ENCODE results near the gene NDUFAF5. TPM values are rescaled to one million over a fixed set of nuclear protein-coding genes. Genes with fewer than 3 reads are reported as not detected.
"Not testable (repeated sequence)": the region's sequence is repeated elsewhere in the genome, so short reads cannot be mapped to it uniquely, and the experiment has no call there.

The NDUFAF5 gene
- total RNA-seq (2021; fragmentation: NEBNext Ultra II Directional; extraction: Animal tissue kit (Norgen Biotek cat#: 25700)): 10 to 100 TPM; 15.3 to 21.9 (median 18.0) TPM
- long read RNA-seq, full-length matches to known transcripts: 7 of 11 reads
- long read RNA-seq, partial matches to known transcripts: 0 of 11 reads
- long read RNA-seq, other reads (novel, unspliced or antisense): 4 of 11 reads

GRCh38 chr20:13784893-13785715, at the start of gene NDUFAF5, which contains the start of gene ESF1:
Gene NDUFAF5 (plus strand): TSS chr20:13785028. CDS start chr20:13785069, 41 bp downstream.
Gene ESF1 (minus strand): TSS chr20:13784919. CDS start chr20:13783140, 1,779 bp downstream.
- no peaks in the 10 kb centered on the region; the same call in 1 of the 2 replicates for H3K27me3 Mint-ChIP-seq (ENCODE audit: insufficient read depth)
- H3K27ac Mint-ChIP-seq: peak within 1 kb of the TSS; percentile 96
- no peaks in the 10 kb centered on the region for H3K9me3 Mint-ChIP-seq
- H3K36me3 Mint-ChIP-seq (ENCODE audit: low read depth): peaks cover 40% of the 10 kb centered on the region
- H3K4me3 Mint-ChIP-seq: peak within 1 kb of the TSS; percentile 96
- DNase-seq: peak; percentile 97
- no peak for TF ChIP-seq CTCF (IDR thresholded peaks at IDR 0.05)
- peaks cover 34% of the 10 kb centered on the region for H3K4me1 Mint-ChIP-seq (ENCODE audit: low read depth)

- no peaks in the 10 kb centered on the region for H3K27me3 Mint-ChIP-seq (ENCODE audit: insufficient read depth)
- H3K4me1 Mint-ChIP-seq (ENCODE audit: low read depth): peaks cover 16% of the 10 kb centered on the region
- no peak for TF ChIP-seq CTCF (IDR thresholded peaks at IDR 0.05)
- no peak overlapping the region for H3K4me3 Mint-ChIP-seq
- DNase-seq: no peak
- peaks cover 4% of the 10 kb centered on the region; the same call in 1 of the 2 replicates for H3K9me3 Mint-ChIP-seq
- no peak overlapping the region for H3K27ac Mint-ChIP-seq
- peaks cover 37% of the 10 kb centered on the region for H3K36me3 Mint-ChIP-seq (ENCODE audit: low read depth)
Observed at GRCh38 chr20:13735826-13736225, 49.0 kb upstream of the NDUFAF5 start.

GRCh38 chr20:13736436-13737191, 48.2 kb upstream of the NDUFAF5 start:
- DNase-seq: peak; percentile 49
- peaks cover 43% of the 10 kb centered on the region for H3K36me3 Mint-ChIP-seq (ENCODE audit: low read depth)
- H3K27ac Mint-ChIP-seq: peak overlapping the region; percentile 22
- no peak for TF ChIP-seq CTCF (IDR thresholded peaks at IDR 0.05)
- H3K27me3 Mint-ChIP-seq (ENCODE audit: insufficient read depth): no peaks in the 10 kb centered on the region
- H3K9me3 Mint-ChIP-seq: peaks cover 4% of the 10 kb centered on the region; the same call in 1 of the 2 replicates
- peaks cover 16% of the 10 kb centered on the region for H3K4me1 Mint-ChIP-seq (ENCODE audit: low read depth)
- no peak overlapping the region for H3K4me3 Mint-ChIP-seq

- Mint-ChIP-seq H3K36me3 (ENCODE audit: low read depth) (peaks cover 46% of the 10 kb centered on the region), H3K4me1 (ENCODE audit: low read depth) (peaks cover 21% of the 10 kb centered on the region)
- H3K27ac Mint-ChIP-seq; H3K9me3 Mint-ChIP-seq; H3K27me3 Mint-ChIP-seq (ENCODE audit: insufficient read depth); DNase-seq; H3K4me3 Mint-ChIP-seq: not testable (repeated sequence)
Observed at GRCh38 chr20:13738187-13738586, 46.6 kb upstream of the NDUFAF5 start.

GRCh38 chr20:13739731-13740649, 44.8 kb upstream of the NDUFAF5 start:
- TF ChIP-seq CTCF (IDR thresholded peaks at IDR 0.05): no peak
- Mint-ChIP-seq H3K36me3 (ENCODE audit: low read depth) (peaks cover 45% of the 10 kb centered on the region), H3K27ac (no peak overlapping the region), H3K4me1 (ENCODE audit: low read depth) (peaks cover 29% of the 10 kb centered on the region), H3K4me3 (no peak overlapping the region), H3K27me3 (ENCODE audit: insufficient read depth) (no peaks in the 10 kb centered on the region), H3K9me3 (peaks cover 4% of the 10 kb centered on the region; the same call in 1 of the 2 replicates)
- no peak for DNase-seq

Measured in HFFc6 (cell line).